ENCODE measurements around the gene TPCN2. TPM values are rescaled to one million over a fixed set of nuclear protein-coding genes. Genes with fewer than 3 reads are reported as not detected.

The TPCN2 gene
- total RNA-seq, 1 experiment from 2014 or later: 15.2 TPM

GRCh38 chr11:69166218-69167115, 117.7 kb downstream of the TPCN2 start (continued):
- no peak for TF ChIP-seq ZBTB33 (IDR thresholded peaks at IDR 0.05; ENCODE audit: extremely low read depth, insufficient replicate concordance, low read length)
- TF ChIP-seq RAD21 (IDR thresholded peaks at IDR 0.05; ENCODE audit: low read depth): peak; percentile 39; the same call in 1 of the 2 replicates
- no peak for TF ChIP-seq EZH2 (IDR thresholded peaks at IDR 0.05)
- no peak for TF ChIP-seq ELF1 (IDR thresholded peaks at IDR 0.05; ENCODE audit: borderline replicate concordance, low read depth)

GRCh38 chr11:69167130-69167915, 118.6 kb downstream of the TPCN2 start:
- peak overlapping the region; percentile 2; the same call in 1 of the 2 replicates for H3K27ac ChIP-seq (ENCODE audit: low read depth, low read length)
- H3K36me3 ChIP-seq (ENCODE audit: control insufficient read depth in 1 of 2, insufficient read depth in 2 of 2, low read length in 2 of 2): no peaks in the 10 kb centered on the region
- no peaks in the 10 kb centered on the region for H4K20me1 ChIP-seq (ENCODE audit: insufficient read depth)
- intact Hi-C loops (cut with micrococcal nuclease): no loop called here
- no peaks in the 10 kb centered on the region for H3K79me2 ChIP-seq (ENCODE audit: insufficient read depth, low read length)
- H3K4me3 ChIP-seq (replicated peaks in 1 of 2; ENCODE audit: low read depth in 1 of 2, low read length in 2 of 2): no peak overlapping the region; a peak in 1 of 4 replicates
- no peaks in the 10 kb centered on the region; a peak in 1 of 4 replicates for H3K9me3 ChIP-seq (ENCODE audit: control insufficient read depth in 1 of 2, insufficient read depth in 1 of 2, low read depth in 1 of 2, low read length in 2 of 2)
- BruUV-seq (replicated peaks): no TSS peak
- DNase-seq (ENCODE audit: low read depth, low spot score): no peak
- ATAC-seq: peak; percentile 38
- ChIA-PET RAD21 (ENCODE audit: low non-redundant PET in 1 of 2, low total read pairs in 2 of 2, uncharacterized antibody in 2 of 2, unreplicated experiment in 2 of 2) (interaction anchor here in 1 of 2 experiments (1.4 kb wide), 1 partner anchor 36 kb away, joined by 5 read pairs; no protein-coding TSS in a partner anchor), POLR2A (interaction anchor here (1.5 kb wide), 1 partner anchor 127 kb away, joined by 3 read pairs; the partner anchor contains the start of gene MYEOV), CTCF (no interaction called here)
- H2AFZ ChIP-seq (ENCODE audit: low read depth, low read length, poor library complexity, severe bottlenecking): no peak overlapping the region
- peaks cover 17 to 27% of the 10 kb centered on the region in 2 experiments for H3K4me1 ChIP-seq (ENCODE audit: control insufficient read depth in 1 of 2, insufficient read depth in 2 of 2, low read length in 2 of 2)
- no peaks in the 10 kb centered on the region for H3K27me3 ChIP-seq (ENCODE audit: insufficient read depth, low read length)
- H3K9ac ChIP-seq (ENCODE audit: low read length): peak overlapping the region; percentile 42; the same call in 1 of the 2 replicates
- peak overlapping the region; percentile 83 for H3K4me2 ChIP-seq (ENCODE audit: low read length)
- H3K9me2 ChIP-seq (ENCODE audit: insufficient read depth): no peaks in the 10 kb centered on the region
- TF ChIP-seq RAD21 (IDR thresholded peaks at IDR 0.05; ENCODE audit: low read depth): no peak
- TF ChIP-seq EZH2phosphoT487 (IDR thresholded peaks at IDR 0.05; ENCODE audit: borderline replicate concordance): no peak
- no peak for TF ChIP-seq JUND (IDR thresholded peaks at IDR 0.05)
- no peak for TF ChIP-seq MAX (IDR thresholded peaks at IDR 0.05)
- no peak for TF ChIP-seq CBX3 (IDR thresholded peaks at IDR 0.05; ENCODE audit: low read depth)
- no peak for TF ChIP-seq EGR1 (IDR thresholded peaks at IDR 0.05; ENCODE audit: low read depth)
- TF ChIP-seq YY1 (IDR thresholded peaks at IDR 0.05; ENCODE audit: extremely low read depth, insufficient replicate concordance, low read depth, low read length): no peak
- no peak for TF ChIP-seq SP1 (IDR thresholded peaks at IDR 0.05; ENCODE audit: low read depth)
- no peak for TF ChIP-seq CEBPB (IDR thresholded peaks at IDR 0.05; ENCODE audit: low read depth)
- no peak for TF ChIP-seq ZNF274 (IDR thresholded peaks at IDR 0.05; ENCODE audit: low read depth, low read length)
- no peak for TF ChIP-seq SRF (IDR thresholded peaks at IDR 0.05; ENCODE audit: low read depth)
- no peak for TF ChIP-seq SIN3A (IDR thresholded peaks at IDR 0.05; ENCODE audit: low read depth)
- no peak for TF ChIP-seq POLR2AphosphoS5 (IDR thresholded peaks at IDR 0.05; ENCODE audit: low read depth, low read length)
- TF ChIP-seq, protein P1, sequence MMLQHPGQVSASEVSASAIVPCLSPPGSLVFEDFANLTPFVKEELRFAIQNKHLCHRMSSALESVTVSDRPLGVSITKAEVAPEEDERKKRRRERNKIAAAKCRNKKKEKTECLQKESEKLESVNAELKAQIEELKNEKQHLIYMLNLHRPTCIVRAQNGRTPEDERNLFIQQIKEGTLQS (IDR thresholded peaks at IDR 0.05): no peak
- no peak for TF ChIP-seq TCF7L2 (IDR thresholded peaks at IDR 0.05; ENCODE audit: borderline replicate concordance, extremely low read depth, insufficient read depth, insufficient read length)
- TF ChIP-seq, protein P2, sequence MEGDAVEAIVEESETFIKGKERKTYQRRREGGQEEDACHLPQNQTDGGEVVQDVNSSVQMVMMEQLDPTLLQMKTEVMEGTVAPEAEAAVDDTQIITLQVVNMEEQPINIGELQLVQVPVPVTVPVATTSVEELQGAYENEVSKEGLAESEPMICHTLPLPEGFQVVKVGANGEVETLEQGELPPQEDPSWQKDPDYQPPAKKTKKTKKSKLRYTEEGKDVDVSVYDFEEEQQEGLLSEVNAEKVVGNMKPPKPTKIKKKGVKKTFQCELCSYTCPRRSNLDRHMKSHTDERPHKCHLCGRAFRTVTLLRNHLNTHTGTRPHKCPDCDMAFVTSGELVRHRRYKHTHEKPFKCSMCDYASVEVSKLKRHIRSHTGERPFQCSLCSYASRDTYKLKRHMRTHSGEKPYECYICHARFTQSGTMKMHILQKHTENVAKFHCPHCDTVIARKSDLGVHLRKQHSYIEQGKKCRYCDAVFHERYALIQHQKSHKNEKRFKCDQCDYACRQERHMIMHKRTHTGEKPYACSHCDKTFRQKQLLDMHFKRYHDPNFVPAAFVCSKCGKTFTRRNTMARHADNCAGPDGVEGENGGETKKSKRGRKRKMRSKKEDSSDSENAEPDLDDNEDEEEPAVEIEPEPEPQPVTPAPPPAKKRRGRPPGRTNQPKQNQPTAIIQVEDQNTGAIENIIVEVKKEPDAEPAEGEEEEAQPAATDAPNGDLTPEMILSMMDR (IDR thresholded peaks at IDR 0.05 in 2 of 3, conservative IDR thresholded peaks at IDR 0.05 in 1 of 3; ENCODE audit: borderline replicate concordance in 1 of 3, insufficient read depth in 1 of 3, low read depth in 2 of 3, low read length in 2 of 3): no peak
